ENCODE data around the gene SLC6A1.
"Not testable (repeated sequence)": the region's sequence is repeated elsewhere in the genome, so short reads cannot be mapped to it uniquely, and the experiment has no call there.

SLC6A1 gene

DNA sequence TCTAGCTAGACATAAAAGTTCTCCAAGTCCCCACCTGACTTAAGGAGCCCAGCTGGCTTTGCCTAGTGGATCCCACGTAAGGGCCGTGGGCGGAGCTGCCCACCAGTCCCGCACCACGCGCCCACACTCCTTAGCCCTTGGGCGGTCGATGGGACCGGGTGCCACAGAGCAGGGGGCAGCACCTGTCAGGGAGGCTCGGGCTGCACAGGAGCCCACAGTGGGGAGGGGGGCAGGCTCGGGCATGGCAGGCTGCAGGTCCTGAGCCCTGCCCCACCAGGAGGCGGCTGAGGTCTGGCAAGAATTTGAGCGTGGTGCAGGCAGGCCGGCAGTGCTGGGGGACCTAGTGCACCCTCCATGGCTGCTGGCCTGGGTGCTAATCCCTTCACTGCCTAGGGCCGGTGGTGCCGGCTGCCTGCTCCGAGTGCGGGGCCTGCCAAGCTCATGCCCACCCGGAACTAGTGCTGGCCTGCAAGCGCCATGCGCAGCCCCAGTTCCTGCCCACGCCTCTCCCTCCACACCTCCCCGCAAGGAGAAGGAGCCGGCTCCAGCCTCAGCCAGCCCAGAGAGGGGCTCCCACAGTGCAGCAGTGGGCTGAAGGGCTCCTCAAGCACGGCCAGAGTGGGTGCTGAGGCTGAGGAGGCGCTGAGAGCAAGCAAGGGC is 78.7 kb downstream of the SLC6A1 start:
- no peak for DNase-seq

DNA sequence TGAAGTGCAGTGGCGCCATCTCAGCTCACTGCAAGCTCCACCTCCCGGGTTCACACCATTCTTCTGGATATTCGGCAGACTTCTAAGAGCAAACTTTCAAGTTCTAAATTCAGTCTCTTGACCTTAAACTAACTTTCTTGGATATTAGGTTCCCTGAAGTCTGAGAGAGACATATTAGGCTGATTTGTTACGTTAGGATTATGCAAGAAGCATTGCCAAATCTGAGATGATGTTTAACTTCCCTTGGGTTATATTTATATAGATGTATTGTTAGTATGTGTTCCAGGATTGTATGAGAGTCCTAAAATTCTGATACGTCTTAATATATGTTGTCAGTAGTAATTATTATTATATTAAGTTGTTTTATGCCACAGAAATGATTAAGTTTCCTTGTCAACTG is 80.1 kb downstream of the SLC6A1 start:
- DNase-seq = no peak

DNA sequence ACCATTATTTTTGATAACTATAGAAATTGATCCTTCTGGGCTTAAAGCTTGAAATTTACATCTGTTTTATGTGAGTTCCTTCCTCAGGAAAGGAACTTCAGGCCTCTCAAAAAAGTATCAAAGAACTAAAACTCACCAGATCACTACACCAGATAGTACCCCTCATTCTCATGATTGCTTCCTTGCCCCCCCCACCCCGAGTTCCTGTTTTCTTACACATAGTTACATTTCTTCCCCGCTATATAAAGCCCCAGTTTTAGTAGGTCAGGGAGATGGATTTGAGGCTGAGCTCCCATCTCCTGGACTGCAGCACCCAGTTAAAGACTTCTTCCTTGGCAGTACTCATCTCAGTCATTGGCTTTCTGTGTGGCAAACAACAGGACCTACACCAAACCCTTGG is 81.5 kb downstream of the SLC6A1 start:
- DNase-seq = no peak

DNA sequence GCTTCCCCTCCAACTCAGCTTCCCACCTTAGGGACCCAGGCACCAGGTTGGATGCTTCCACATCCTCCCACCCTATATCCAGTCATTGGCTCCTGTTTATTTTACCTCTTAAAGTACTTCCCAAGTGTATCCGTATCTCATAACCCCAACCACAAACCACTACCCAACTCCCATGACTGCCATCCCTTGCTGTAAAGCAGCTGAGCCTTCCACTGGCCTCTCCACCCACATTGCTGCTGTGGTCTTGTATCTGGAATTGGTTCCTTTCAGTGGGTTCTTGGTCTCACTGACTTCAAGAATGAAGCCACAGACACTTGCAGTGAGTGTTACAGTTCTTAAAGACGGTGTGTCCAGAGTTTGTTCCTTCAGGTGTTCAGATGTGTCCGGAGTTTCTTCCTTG is 81.9 kb downstream of the SLC6A1 start:
- DNase-seq = no peak

DNA sequence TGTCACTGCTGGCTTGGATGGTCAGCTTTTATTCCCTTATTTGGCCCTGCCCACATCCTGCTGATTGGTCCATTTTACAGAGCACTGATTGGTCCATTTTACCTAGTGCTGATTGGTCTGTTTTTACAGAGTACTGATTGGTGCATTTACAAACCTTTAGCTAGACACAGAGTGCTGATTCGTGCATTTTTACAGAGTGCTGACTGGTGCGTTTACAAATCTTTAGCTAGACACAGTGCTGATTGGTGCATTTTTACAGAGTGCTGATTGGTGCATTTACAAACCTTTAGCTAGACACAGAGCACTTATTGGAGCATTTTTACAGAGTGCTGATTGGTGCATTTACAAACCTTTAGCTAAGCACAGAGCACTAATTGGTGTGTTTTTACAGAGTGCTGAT is 82.6 kb downstream of the SLC6A1 start:
- DNase-seq = not testable (repeated sequence)

DNA sequence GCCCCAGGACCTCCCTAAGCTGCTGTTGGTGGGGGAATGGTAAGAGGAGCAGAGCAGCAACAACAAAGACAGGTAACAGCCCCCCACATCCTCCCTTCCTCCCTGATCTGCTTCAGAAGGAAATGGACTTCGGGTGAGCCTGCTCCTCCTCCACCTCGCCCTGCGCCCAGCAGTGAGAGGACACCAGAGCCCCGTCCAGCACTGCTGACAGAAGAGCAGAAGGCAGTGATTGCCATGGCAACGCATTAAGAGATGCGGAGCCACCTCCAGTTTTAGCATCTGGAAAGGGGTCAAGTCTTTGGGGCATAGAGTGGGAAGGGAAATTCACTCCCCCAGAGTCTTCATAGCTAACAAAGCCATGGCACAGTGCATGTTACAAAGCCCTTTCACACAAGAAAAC is 84.2 kb downstream of the SLC6A1 start:
- DNase-seq = no peak

DNA sequence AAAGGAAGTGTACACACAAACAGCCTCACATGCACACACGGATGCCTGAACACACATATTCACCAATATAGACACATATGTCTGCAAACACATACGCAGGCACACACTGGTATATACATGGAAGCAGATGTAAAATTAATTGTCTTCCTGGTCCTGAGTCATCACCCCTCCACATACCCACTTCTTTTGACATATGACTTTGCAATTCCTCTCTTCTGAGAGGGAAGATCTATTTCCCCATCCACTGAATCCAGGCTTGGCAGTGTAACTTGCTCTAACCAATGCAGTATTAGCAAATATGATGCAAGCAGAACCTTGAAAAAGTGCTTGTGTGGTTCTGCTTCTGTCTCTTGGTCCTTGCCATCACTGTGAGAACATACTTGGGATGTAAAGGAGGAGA is 84.9 kb downstream of the SLC6A1 start:
- no peak for DNase-seq

DNA sequence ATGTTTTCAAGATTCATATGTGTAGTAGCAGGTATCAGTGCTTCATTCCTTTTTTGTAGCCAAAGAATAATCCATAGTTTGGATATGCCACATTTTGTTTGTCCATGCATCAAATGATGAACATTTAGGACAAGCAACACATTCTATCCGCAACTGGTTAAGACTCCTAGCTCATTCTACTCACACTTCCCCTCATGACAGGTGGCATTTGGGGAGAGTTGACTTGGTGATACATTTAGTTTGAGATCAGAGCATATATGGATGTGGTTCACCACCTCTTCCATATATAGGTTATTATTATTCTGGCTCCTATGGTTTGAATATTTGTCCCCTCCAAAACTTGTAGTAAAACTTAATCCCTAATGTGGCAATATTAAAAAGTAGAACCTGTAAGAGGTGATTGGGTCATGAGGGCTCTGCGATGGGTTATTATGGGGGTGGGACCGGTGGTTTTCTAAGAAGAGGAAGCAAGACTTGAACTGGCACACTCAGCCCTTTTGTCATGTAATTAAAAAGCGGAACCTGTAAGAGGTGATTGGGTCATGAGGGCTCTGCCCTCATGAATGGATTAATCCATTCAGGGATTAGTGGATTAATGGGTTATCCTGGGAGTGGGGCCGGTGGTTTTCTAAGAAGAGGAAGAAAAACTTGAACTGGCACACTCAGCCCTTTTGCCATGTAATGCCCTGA is 86.4 kb downstream of the SLC6A1 start:
- peak; percentile 23 to 57 for DNase-seq

DNA sequence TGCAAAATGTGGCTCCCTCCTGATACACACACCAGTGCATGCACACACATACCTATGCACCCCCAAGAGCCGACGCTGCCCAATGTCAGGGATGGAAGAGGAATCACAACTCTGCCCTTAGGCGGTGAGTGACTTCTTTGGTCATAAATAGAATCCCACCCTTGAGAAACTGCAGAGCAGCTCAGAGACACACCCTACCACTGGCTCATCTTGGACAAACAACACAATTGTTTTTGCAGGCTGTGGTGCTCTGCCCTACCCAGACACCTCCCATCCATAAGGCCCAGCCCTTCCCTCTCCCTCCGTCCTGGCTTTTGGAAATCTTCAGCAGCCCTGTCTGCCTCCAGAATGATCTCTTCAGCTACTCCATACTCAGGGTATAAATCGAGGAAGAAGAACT is 87.9 kb downstream of the SLC6A1 start:
- no peak for DNase-seq

DNA sequence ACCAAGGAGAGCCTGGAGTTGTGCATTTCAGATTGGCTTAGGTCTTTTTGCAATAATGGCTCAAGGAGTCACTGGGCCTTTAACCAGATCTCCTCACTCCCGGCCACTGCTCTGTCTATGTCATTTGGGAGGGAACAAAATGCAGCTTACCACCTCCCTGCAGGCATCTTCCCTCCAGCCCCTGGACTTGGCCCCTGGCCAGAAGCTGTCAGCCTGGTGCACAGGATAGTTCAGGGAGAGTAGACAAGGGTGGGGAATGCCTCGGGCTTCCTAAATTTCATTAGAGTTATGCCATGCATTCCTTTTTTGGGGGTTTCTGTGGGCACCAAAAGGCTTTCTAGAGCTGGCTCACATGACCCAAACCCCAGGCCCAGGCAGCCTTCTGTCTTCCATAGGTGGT is 91.5 kb downstream of the SLC6A1 start:
- no peak for DNase-seq

DNA sequence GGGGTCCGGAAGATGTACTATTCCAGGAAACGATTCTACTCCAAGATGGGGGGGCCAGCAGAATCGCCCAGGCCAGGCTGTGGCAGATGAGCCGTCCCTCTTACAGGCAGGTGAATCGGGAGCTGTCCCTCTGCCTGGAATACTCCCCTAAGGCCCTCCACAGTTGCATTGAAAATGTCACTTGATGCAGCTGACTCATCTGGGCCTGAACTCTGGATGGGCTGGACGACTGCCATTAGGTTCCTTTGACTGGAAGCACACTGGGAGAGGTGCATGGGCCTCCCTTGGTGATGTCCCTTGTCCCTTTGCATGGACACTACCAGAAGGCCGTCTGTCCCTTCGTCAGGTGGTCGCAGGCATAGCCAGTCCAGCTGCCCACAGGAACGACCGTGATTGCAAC is 92.1 kb downstream of the SLC6A1 start:
- DNase-seq = no peak

DNA sequence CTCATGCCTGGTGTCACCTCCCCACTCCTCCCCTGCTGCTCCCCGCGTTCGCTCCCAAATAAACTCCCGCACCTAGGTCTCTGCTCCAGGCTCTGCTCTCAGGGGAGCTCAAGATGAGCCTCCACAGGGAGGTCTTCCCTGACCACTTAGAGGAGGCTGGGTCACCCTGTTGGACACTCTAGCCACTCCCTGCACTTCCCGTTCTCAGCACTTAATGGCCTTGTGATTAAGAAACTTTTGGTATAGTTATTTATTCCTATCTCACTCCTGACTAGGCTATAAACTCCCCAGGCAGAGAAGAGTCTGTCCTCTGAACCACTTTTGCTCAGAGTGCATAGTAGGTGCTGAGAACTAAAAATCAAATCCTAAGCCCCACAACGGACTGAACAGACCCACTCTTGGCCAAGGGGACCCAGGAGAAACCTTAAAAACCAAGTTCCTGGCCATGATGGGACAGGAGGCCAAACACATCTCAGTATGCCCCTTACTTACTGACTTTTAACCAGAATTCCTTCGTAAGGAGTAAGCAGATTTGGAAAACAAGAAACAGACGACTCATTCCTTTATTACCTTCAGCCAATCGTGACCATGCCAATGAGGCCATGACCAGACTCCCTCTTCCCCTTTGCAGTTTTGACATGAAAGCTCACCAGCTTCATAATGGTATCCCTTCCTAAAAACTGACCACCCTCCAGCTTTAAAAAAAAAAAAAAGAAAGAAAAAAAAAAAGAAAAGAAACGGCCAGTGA is 92.7 kb downstream of the SLC6A1 start:
- DNase-seq = no peak

DNA sequence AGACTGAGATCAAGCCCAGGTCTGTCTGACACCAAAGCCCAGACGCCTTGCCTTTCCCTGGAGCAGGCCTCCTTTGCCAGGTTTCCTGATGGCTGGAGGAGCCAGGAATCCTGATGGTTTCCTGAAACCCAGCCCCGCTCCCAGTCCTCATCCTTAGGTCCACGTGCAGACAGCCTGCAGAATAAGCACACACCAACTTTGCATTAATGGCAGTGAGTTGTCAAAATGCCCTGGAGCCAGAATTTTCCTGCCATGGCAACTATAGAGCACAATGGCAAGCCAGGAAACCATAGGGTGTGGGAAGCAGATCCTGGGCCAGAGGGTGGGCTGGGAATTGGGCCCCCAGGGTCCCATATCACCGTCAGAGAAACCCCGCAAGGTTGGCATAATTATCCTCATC is 94.3 kb downstream of the SLC6A1 start:
- DNase-seq = no peak

DNA sequence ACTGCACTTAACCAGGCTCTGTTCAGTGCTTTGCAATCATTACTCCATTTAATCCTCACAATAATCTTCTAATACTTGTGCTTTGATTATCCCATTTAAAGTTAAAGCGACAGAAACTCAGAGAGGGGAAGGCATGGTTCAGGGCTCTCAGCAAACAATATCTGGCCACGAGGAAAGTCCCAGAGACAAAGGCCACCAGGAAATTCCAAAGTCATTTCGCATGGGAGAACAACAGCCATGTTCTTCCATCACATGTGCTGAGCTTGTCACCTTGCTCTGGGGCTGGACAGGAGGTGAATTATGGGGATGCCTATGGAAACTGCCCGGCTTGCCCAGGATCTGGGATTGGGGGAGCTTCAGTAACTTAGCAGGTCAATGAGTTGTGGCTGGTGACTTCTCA is 95.5 kb downstream of the SLC6A1 start:
- no peak for DNase-seq

DNA sequence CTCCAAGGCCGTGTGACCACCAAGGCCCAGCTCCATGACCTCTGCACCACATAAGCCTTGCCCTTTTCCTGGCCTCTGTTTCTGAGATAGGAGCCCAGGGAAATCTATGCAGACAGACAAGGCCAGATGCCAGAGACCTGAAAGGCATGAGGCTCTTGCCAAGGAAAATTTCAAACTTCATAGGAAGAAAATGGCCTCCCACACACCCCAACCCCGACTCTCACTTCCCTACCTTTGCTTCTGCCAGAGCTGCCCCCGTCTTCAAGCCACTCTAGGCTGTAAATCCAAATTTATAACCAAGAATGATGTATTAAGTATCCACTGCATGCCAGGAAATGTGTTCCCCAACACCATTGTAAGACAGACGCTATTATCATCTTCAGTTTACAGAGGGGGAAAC is 96.3 kb downstream of the SLC6A1 start:
- no peak for DNase-seq

Data from Kasumi-1 (cell line).